Endothelial cell of umbilical vein (primary cell): Measurements from ENCODE around the gene CACNA2D1. TPM values are rescaled to one million over a fixed set of nuclear protein-coding genes. Genes with fewer than 3 reads are reported as not detected.

Source experiments
- BruUV-seq: library from RNA; stranded (reverse); fragments of 400-500 nt; replicated peaks from 2 replicates; lab custom pipeline; 2021; lab: Mats Ljungman, UMichigan
- CTCF ChIA-PET: fragments of 300-600, 350-600 bp; sonication (Branson Sonifier 250); formaldehyde crosslinking; loops from one replicate; lab custom pipeline; 2021; ENCODE audit warnings: antibody characterized with exemption, inconsistent platforms; lab: Charles Lee
- POLR2A ChIA-PET: fragments of 300-600, 350-600 bp; sonication (Branson Sonifier 250); formaldehyde crosslinking; loops from one replicate; lab custom pipeline; 2021; ENCODE audit warnings: antibody characterized with exemption, inconsistent platforms; lab: Charles Lee
- DNase-seq: peaks from one replicate; pipeline ENCODE4 v3.0.0-alpha.2; 2011; ENCODE audit warnings: low read depth, low spot score
- FAIRE-seq: peaks from 2 replicates; lab custom pipeline; 2011; peaks lifted over from hg19 to GRCh38; lab: Jason Lieb, UNC
- H2AFZ ChIP-seq: 2 replicates; pipeline ENCODE4 v1.6.0; 2012; ENCODE audit warnings: low read depth, low read length, control low read depth, inconsistent platforms
- H3K27ac ChIP-seq: 2 replicates; pipeline ENCODE4 v1.5.1; 2011; ENCODE audit warnings: low read depth, mild to moderate bottlenecking, control low read depth, low read length, moderate library complexity; ENCODE audit not compliant: insufficient read depth
- H3K27me3 ChIP-seq, 2 experiments: 2 replicates each; pipeline versions ENCODE4 v1.6.0 to v1.6.1; 2011; ENCODE audit warnings: low read length in 2 of 2, mixed read lengths in 1 of 2; ENCODE audit not compliant: control insufficient read depth in 2 of 2, insufficient read depth in 2 of 2
- H3K36me3 ChIP-seq, 2 experiments: 2 replicates in 1 of 2; 3 replicates in 1 of 2; pipeline ENCODE4 v1.5.1; 2011; ENCODE audit warnings: low read length in 2 of 2, mild to moderate bottlenecking in 1 of 2, moderate library complexity in 1 of 2; ENCODE audit not compliant: control insufficient read depth in 2 of 2, insufficient read depth in 2 of 2; ENCODE audit errors: extremely low read depth in 1 of 2
- H3K4me1 ChIP-seq: 3 replicates; pipeline ENCODE4 v1.5.1; 2011; ENCODE audit warnings: mild to moderate bottlenecking, low read length; ENCODE audit not compliant: control insufficient read depth, insufficient read depth; ENCODE audit errors: extremely low read depth
- H3K4me2 ChIP-seq: 2 replicates; pipeline ENCODE4 v1.6.1; 2011; ENCODE audit warnings: low read length, control low read depth, mixed read lengths; ENCODE audit not compliant: insufficient read depth
- H3K4me3 ChIP-seq, 3 experiments: fragments of 200-600 bp in 1 of 3; sonication (generic), shearing (Covaris generic) in 1 of 3; replicated peaks in 1 of 3; 2 replicates each; pipeline ENCODE4 v1.5.1; 2011 to 2016; ENCODE audit warnings: control low read depth in 3 of 3, low read length in 3 of 3, mild to moderate bottlenecking in 2 of 3, inconsistent platforms in 1 of 3, low read depth in 1 of 3, moderate library complexity in 1 of 3; ENCODE audit not compliant: insufficient read depth in 1 of 3
- H3K79me2 ChIP-seq: 2 replicates; pipeline ENCODE4 v1.6.0; 2012; ENCODE audit warnings: low read length, inconsistent platforms; ENCODE audit not compliant: control insufficient read depth, insufficient read depth
- H3K9ac ChIP-seq: replicated peaks from 2 replicates; pipeline ENCODE3; 2011; ENCODE audit warnings: low read length, control low read depth; ENCODE audit not compliant: insufficient read depth; ENCODE audit errors: extremely low read depth
- H3K9me1 ChIP-seq: replicated peaks from 3 replicates; pipeline ENCODE4 v1.6.0; 2011; ENCODE audit warnings: mild to moderate bottlenecking, low read length; ENCODE audit not compliant: control insufficient read depth, insufficient read depth; ENCODE audit errors: extremely low read depth
- H3K9me3 ChIP-seq: replicated peaks from 2 replicates; pipeline ENCODE4 v1.5.1; 2012; ENCODE audit warnings: low read length, inconsistent platforms; ENCODE audit not compliant: control insufficient read depth, insufficient read depth
- H4K20me1 ChIP-seq: replicated peaks from 2 replicates; pipeline ENCODE3; 2011; ENCODE audit warnings: mild to moderate bottlenecking, low read length; ENCODE audit not compliant: control insufficient read depth, insufficient read depth; ENCODE audit errors: extremely low read depth
- CTCF ChIP-seq, 2 donors: IDR thresholded peaks; 1 replicate in 1 of 2; 2 replicates in 1 of 2; pipeline ENCODE4 v1.5.1; 2011; ENCODE audit warnings: low read length in 2 of 2, mild to moderate bottlenecking in 2 of 2, moderate library complexity in 2 of 2, control low read depth in 1 of 2, inconsistent platforms in 1 of 2, low read depth in 1 of 2; ENCODE audit not compliant: insufficient read depth in 1 of 2; ENCODE audit errors: extremely low read depth in 1 of 2
- FOS ChIP-seq: IDR thresholded peaks from 2 replicates; pipeline ENCODE4 v1.6.1; 2011; ENCODE audit warnings: mild to moderate bottlenecking, low read length, moderate library complexity, borderline replicate concordance; ENCODE audit not compliant: insufficient read depth
- GATA2 ChIP-seq: IDR thresholded peaks from 2 replicates; pipeline ENCODE4 v1.7.0; 2011; ENCODE audit warnings: low read depth, mild to moderate bottlenecking, moderate library complexity, mixed read lengths, low read length; ENCODE audit not compliant: insufficient read length, insufficient read depth
- JUN ChIP-seq: IDR thresholded peaks from 2 replicates; pipeline ENCODE4 v1.6.1; 2011; ENCODE audit warnings: borderline replicate concordance, low read depth; ENCODE audit not compliant: insufficient read length, insufficient read depth
- MAX ChIP-seq: IDR thresholded peaks from 2 replicates; pipeline ENCODE4 v1.6.1; 2011; ENCODE audit not compliant: insufficient read depth, insufficient read length
- MYC ChIP-seq: IDR thresholded peaks from one replicate; pipeline ENCODE4 v1.6.1; 2011; ENCODE audit warnings: mild to moderate bottlenecking, low read depth, low read length
- POLR2A ChIP-seq: IDR thresholded peaks from 2 replicates; pipeline ENCODE4 v1.6.1; 2012; ENCODE audit warnings: low read depth, mild to moderate bottlenecking, control low read depth, low read length
- POLR2AphosphoS5 ChIP-seq: IDR thresholded peaks from 2 replicates; pipeline ENCODE4 v1.6.1; 2012; ENCODE audit warnings: low read depth, mild to moderate bottlenecking, control low read depth, low read length, moderate library complexity; ENCODE audit not compliant: insufficient read depth
- dilution Hi-C: fragments of 300-500 bp; cut with MboI; formaldehyde crosslinking; loops from one replicate; pipeline ENCODE4 v1.15.0; 2019; ENCODE audit warnings: low sequenced_read_pairs; ENCODE audit not compliant: extremely low pct_ligation_motif_present
- intact Hi-C: fragments of 100-400 bp; cut with micrococcal nuclease; formaldehyde crosslinking; loops from one replicate; pipeline ENCODE4 v1.10.0; 2022
- polyA plus RNA-seq, 4 experiments: library from polyadenylated mRNA; depleted of rRNA in 3 of 4; stranded (reverse) in 3 of 4; unstranded in 1 of 4; fragments of >200 nt; gene quantifications; 2 replicates each; pipeline versions ENCODE4 v1.2.1 to v1.2.3, GENCODE V29; 2011 to 2012; ENCODE audit warnings: missing spikeins in 1 of 4
- total RNA-seq: library from RNA; stranded (reverse); gene quantifications from 2 replicates; pipeline ENCODE4 v1.2.3, GENCODE V29; 2021

CACNA2D1 gene
- total and polyA plus RNA-seq, 2 donors (not counting 3 experiments of a cell fraction or from before 2014, with no cell fraction given): 4.1 to 38.6 TPM

DNA sequence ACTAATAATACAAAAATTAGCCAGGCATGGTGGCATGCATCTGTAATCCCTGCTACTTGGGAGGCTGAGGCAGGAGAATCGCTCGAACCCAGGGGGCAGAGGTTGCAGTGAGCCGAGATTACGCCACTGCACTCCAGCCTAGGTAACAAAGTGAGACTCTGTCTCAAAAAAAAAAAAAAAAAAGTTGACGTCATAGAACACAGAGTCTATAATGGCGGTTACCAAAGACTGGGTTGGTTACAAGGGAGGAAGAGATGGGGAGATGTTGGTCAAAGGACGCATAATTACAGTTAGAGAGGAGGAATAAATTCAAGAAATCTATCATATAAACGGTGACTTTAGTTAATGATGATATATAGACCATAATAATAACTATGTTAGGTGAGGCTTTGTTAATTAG is 364.1 kb downstream of the CACNA2D1 start:
- no peaks in the 10 kb centered on the region for H3K36me3 ChIP-seq
- BruUV-seq: no TSS peak
- dilution Hi-C loops: no loop called here
- no peak overlapping the region for H3K9ac ChIP-seq
- ChIA-PET POLR2A (no interaction called here), CTCF (interaction anchor here (0.5 to 2.4 kb wide), 4 partner anchors 10 to 1390 kb away, joined by 3 to 9 read pairs (median 4); no protein-coding TSS in a partner anchor)
- H3K4me2 ChIP-seq: no peak overlapping the region
- H2AFZ ChIP-seq: no peak overlapping the region
- DNase-seq (no peak), FAIRE-seq (no peak)
- TF ChIP-seq POLR2A (no peak), MAX (no peak), GATA2 (no peak), CTCF (IDR thresholded peaks at IDR 0.05; ENCODE audit: extremely low read depth in 1 of 2, insufficient read depth in 1 of 2, low read depth in 1 of 2, low read length in 2 of 2) (no peak), POLR2AphosphoS5 (no peak), MYC (no peak), FOS (no peak), JUN (no peak)
- H3K4me3 ChIP-seq: no peak overlapping the region
- no peaks in the 10 kb centered on the region for H4K20me1 ChIP-seq
- intact Hi-C loops: no loop called here
- H3K4me1 ChIP-seq: no peaks in the 10 kb centered on the region
- H3K27ac ChIP-seq: no peak overlapping the region
- no peaks in the 10 kb centered on the region for H3K27me3 ChIP-seq
- no peaks in the 10 kb centered on the region for H3K9me3 ChIP-seq
- H3K9me1 ChIP-seq: no peaks in the 10 kb centered on the region
- H3K79me2 ChIP-seq: no peaks in the 10 kb centered on the region
